Measurements from ENCODE around the gene ETV5. TPM values are rescaled to one million over a fixed set of nuclear protein-coding genes. Genes with fewer than 3 reads are reported as not detected.

The ETV5 gene
- total and polyA plus RNA-seq, 2 donors (not counting 3 experiments of a cell fraction or from before 2014, with no cell fraction given) = 8.8 to 40.9 TPM

DNA sequence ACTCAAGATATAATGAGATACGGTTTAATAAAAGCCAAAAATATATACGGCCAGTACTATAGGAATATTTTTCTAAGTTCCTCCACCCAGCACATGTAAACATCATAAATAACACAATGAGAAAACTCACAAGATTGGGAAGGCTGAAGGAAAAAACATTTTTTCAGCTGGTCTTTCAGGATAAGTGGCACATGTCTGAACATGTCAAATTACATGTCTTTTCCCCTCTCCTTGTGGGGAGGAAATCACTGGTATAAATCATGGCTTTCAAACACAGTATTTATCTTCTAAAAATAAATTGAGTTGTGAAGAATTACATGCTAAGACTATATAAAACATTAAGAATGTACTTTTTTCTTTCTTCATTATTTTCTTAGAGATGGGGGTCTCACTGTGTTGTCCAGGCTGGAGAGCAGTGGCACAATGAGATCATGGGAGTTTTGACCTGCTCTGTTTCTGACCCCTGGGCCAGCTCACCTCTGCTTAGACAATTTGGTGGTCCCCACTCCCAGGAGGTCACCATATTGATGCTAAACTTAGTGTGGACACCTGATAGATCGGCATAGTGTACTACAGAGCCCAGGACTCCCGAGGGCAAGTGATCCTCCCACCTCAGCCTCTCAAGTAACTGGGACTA lies 32.8 kb downstream of the ETV5 start:
- no peak for FAIRE-seq
- TF ChIP-seq FOS (IDR thresholded peaks at IDR 0.05; ENCODE audit: borderline replicate concordance, insufficient read depth, low read length) (no peak), GATA2 (IDR thresholded peaks at IDR 0.05; ENCODE audit: insufficient read depth, insufficient read length, low read depth, low read length) (no peak), POLR2AphosphoS5 (IDR thresholded peaks at IDR 0.05; ENCODE audit: insufficient read depth, low read depth, low read length) (no peak), POLR2A (IDR thresholded peaks at IDR 0.05; ENCODE audit: low read depth, low read length) (no peak), MYC (IDR thresholded peaks at IDR 0.05; ENCODE audit: low read depth, low read length) (no peak), EZH2 (IDR thresholded peaks at IDR 0.05; ENCODE audit: borderline replicate concordance, low read depth, low read length, severe bottlenecking) (no peak)
- TF ChIP-seq, protein P1, sequence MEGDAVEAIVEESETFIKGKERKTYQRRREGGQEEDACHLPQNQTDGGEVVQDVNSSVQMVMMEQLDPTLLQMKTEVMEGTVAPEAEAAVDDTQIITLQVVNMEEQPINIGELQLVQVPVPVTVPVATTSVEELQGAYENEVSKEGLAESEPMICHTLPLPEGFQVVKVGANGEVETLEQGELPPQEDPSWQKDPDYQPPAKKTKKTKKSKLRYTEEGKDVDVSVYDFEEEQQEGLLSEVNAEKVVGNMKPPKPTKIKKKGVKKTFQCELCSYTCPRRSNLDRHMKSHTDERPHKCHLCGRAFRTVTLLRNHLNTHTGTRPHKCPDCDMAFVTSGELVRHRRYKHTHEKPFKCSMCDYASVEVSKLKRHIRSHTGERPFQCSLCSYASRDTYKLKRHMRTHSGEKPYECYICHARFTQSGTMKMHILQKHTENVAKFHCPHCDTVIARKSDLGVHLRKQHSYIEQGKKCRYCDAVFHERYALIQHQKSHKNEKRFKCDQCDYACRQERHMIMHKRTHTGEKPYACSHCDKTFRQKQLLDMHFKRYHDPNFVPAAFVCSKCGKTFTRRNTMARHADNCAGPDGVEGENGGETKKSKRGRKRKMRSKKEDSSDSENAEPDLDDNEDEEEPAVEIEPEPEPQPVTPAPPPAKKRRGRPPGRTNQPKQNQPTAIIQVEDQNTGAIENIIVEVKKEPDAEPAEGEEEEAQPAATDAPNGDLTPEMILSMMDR (IDR thresholded peaks at IDR 0.05; ENCODE audit: extremely low read depth in 1 of 2, insufficient read depth in 1 of 2, low read depth in 1 of 2, low read length in 2 of 2) = no peak
- TF ChIP-seq, protein P2, sequence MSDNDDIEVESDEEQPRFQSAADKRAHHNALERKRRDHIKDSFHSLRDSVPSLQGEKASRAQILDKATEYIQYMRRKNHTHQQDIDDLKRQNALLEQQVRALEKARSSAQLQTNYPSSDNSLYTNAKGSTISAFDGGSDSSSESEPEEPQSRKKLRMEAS (IDR thresholded peaks at IDR 0.05; ENCODE audit: insufficient read depth, insufficient read length) = no peak
- intact Hi-C loops (cut with micrococcal nuclease) = no loop called here
- dilution Hi-C loops (cut with MboI; ENCODE audit: extremely low pct_ligation_motif_present, low sequenced_read_pairs) = no loop called here
- Histone ChIP-seq H3K9me1 (replicated peaks; ENCODE audit: control insufficient read depth, extremely low read depth, insufficient read depth, low read length) (no peaks in the 10 kb centered on the region), H3K27ac (ENCODE audit: insufficient read depth, low read depth, low read length) (no peak overlapping the region), H4K20me1 (replicated peaks; ENCODE audit: control insufficient read depth, extremely low read depth, insufficient read depth, low read length) (no peaks in the 10 kb centered on the region), H3K9me3 (replicated peaks; ENCODE audit: control insufficient read depth, insufficient read depth, low read length) (no peaks in the 10 kb centered on the region), H3K4me2 (ENCODE audit: insufficient read depth, low read length) (no peak overlapping the region), H3K4me3 (replicated peaks in 1 of 3; ENCODE audit: insufficient read depth in 1 of 3, low read depth in 1 of 3, low read length in 3 of 3) (no peak overlapping the region), H3K79me2 (ENCODE audit: control insufficient read depth, insufficient read depth, low read length) (no peaks in the 10 kb centered on the region), H3K36me3 (ENCODE audit: control insufficient read depth in 2 of 2, extremely low read depth in 1 of 2, insufficient read depth in 2 of 2, low read length in 2 of 2) (peaks cover 2 to 7% of the 10 kb centered on the region in 2 experiments), H3K4me1 (ENCODE audit: control insufficient read depth, extremely low read depth, insufficient read depth, low read length) (no peaks in the 10 kb centered on the region), H3K9ac (replicated peaks; ENCODE audit: extremely low read depth, insufficient read depth, low read length) (no peak overlapping the region), H3K27me3 (ENCODE audit: control insufficient read depth in 2 of 2, insufficient read depth in 2 of 2, low read length in 2 of 2) (no peaks in the 10 kb centered on the region), H2AFZ (ENCODE audit: low read depth, low read length) (no peak overlapping the region)
- POLR2A ChIA-PET = no interaction called here
- CTCF ChIA-PET = interaction anchor here (0.8 kb wide), 1 partner anchor 45 kb away, joined by 3 read pairs; no protein-coding TSS in a partner anchor
- BruUV-seq (replicated peaks) = no TSS peak
- no peak for DNase-seq (ENCODE audit: low read depth, low spot score)
